RWPE2 (cell line): ENCODE results near the gene POLR1G.
"Not testable (repeated sequence)": the region's sequence is repeated elsewhere in the genome, so short reads cannot be mapped to it uniquely, and the experiment has no call there.

Experiments used
- ATAC-seq: fragments of 200-7000 bp; cut with Tn5 transposase; 3 replicates; pipeline ENCODE4 v1.9.1; 2021; ENCODE audit warnings: low read depth
- DNase-seq: peaks from one replicate; pipeline ENCODE4 v3.0.0-alpha.2; 2020; ENCODE audit warnings: low spot score
- H3K27ac ChIP-seq: fragments of 450-650 bp; 2 replicates; pipeline ENCODE4 v1.5.1; 2017; ENCODE audit warnings: mild to moderate bottlenecking; ENCODE audit not compliant: poor library complexity, severe bottlenecking
- H3K27me3 ChIP-seq: fragments of 250-450 bp; sonication (Bioruptor Pico); 2 replicates; pipeline ENCODE4 v1.5.1; 2021; ENCODE audit warnings: mild to moderate bottlenecking, moderate library complexity; ENCODE audit not compliant: insufficient read depth, poor library complexity, severe bottlenecking
- H3K36me3 ChIP-seq: fragments of 250-450 bp; sonication (Bioruptor Pico); 2 replicates; pipeline ENCODE4 v1.5.1; 2020; ENCODE audit warnings: low read depth, mild to moderate bottlenecking, moderate library complexity
- H3K4me1 ChIP-seq: fragments of 250-450 bp; sonication (Bioruptor Pico); 2 replicates; pipeline ENCODE4 v1.5.1; 2021; ENCODE audit warnings: mild to moderate bottlenecking, moderate library complexity; ENCODE audit not compliant: insufficient read depth, poor library complexity, severe bottlenecking
- H3K4me3 ChIP-seq: fragments of 250-450 bp; sonication (Bioruptor Pico); 2 replicates; pipeline ENCODE4 v1.5.1; 2021; ENCODE audit warnings: mild to moderate bottlenecking, moderate library complexity; ENCODE audit not compliant: severe bottlenecking
- H3K9me3 ChIP-seq: fragments of 250-450 bp; sonication (Bioruptor Pico); 2 replicates; pipeline ENCODE4 v1.5.1; 2021; ENCODE audit warnings: mild to moderate bottlenecking, moderate library complexity; ENCODE audit not compliant: severe bottlenecking
- TF ChIP-seq, protein P1 (sequence below): fragments of 450-650 bp; IDR thresholded peaks from one replicate; pipeline ENCODE4 v1.5.1; 2017; ENCODE audit warnings: mild to moderate bottlenecking, moderate library complexity; ENCODE audit not compliant: poor library complexity, severe bottlenecking

The POLR1G gene

DNA sequence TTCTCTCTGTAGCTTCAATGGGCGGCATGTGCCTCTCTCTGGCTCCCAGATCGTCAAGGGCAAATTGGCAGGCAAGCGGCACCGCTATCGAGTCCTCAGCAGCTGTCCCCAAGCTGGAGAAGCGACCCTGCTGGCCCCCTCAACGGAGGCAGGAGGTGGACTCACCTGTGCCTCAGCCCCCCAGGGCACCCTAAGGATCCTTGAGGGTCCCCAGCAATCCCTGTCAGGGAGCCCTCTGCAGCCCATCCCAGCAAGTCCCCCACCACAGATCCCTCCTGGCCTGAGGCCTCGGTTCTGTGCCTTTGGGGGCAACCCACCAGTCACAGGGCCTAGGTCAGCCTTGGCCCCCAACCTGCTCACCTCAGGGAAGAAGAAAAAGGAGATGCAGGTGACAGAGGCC is 1.7 kb downstream of the POLR1G start:
- peak overlapping the region; percentile 98 for H3K27ac ChIP-seq
- H3K4me3 ChIP-seq, result no peak overlapping the region
- peaks cover 25% of the 10 kb centered on the region for H3K36me3 ChIP-seq
- DNase-seq (no peak), ATAC-seq (no peak)
- peaks cover 5% of the 10 kb centered on the region for H3K4me1 ChIP-seq
- H3K9me3 ChIP-seq, result no peaks in the 10 kb centered on the region
- no peaks in the 10 kb centered on the region for H3K27me3 ChIP-seq
- TF ChIP-seq, protein P1, sequence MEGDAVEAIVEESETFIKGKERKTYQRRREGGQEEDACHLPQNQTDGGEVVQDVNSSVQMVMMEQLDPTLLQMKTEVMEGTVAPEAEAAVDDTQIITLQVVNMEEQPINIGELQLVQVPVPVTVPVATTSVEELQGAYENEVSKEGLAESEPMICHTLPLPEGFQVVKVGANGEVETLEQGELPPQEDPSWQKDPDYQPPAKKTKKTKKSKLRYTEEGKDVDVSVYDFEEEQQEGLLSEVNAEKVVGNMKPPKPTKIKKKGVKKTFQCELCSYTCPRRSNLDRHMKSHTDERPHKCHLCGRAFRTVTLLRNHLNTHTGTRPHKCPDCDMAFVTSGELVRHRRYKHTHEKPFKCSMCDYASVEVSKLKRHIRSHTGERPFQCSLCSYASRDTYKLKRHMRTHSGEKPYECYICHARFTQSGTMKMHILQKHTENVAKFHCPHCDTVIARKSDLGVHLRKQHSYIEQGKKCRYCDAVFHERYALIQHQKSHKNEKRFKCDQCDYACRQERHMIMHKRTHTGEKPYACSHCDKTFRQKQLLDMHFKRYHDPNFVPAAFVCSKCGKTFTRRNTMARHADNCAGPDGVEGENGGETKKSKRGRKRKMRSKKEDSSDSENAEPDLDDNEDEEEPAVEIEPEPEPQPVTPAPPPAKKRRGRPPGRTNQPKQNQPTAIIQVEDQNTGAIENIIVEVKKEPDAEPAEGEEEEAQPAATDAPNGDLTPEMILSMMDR, result no peak

DNA sequence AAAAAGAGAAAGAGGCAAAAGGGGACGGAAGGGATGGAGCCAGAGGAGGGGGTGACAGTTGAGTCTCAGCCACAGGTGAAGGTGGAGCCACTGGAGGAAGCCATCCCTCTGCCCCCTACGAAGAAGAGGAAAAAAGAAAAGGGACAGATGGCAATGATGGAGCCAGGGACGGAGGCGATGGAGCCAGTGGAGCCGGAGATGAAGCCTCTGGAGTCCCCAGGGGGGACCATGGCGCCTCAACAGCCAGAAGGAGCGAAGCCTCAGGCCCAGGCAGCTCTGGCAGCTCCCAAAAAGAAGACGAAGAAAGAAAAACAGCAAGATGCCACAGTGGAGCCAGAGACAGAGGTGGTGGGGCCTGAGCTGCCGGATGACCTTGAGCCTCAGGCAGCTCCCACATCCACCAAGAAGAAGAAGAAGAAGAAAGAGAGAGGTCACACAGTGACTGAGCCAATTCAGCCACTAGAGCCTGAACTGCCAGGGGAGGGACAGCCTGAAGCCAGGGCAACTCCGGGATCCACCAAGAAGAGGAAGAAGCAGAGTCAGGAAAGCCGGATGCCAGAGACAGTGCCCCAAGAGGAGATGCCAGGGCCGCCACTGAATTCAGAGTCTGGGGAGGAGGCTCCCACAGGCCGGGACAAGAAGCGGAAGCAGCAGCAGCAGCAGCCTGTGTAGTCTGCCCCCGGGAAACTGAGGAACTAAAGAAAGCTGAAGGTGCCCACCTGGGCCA is 2.5 kb downstream of the POLR1G start:
- Histone ChIP-seq H3K27me3 (no peaks in the 10 kb centered on the region), H3K36me3 (peaks cover 33% of the 10 kb centered on the region)

DNA sequence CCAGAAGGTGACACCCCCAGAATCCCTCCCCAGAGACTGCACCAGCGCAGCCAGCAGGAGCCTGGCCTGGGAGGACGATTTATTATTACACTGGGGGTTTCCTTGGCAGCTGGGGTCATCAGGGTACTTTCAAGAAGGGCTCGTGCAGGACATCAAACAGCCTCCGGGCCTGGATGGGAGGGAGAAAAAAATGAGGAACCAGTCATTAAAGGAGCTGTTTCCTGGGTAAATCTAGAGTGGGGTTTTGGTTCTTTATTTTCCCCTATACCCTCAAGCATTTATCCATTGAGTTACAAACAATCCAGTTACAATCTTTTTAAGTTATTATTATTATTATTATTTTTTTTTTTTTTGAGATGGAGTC is 3.1 kb downstream of the POLR1G start:
- ATAC-seq, result no peak
- Histone ChIP-seq H3K27ac (peak overlapping the region; percentile 98), H3K9me3 (no peaks in the 10 kb centered on the region), H3K4me3 (no peak overlapping the region), H3K27me3 (no peaks in the 10 kb centered on the region), H3K4me1 (peaks cover 3% of the 10 kb centered on the region), H3K36me3 (peaks cover 38% of the 10 kb centered on the region)
- TF ChIP-seq, protein P1, result no peak
- DNase-seq, result no peak

More for the DNA sequence above, 2.5 kb downstream of the POLR1G start:
- TF ChIP-seq, protein P1, result no peak
- H3K9me3 ChIP-seq, result no peaks in the 10 kb centered on the region
- peaks cover 3% of the 10 kb centered on the region for H3K4me1 ChIP-seq
- no peak overlapping the region for H3K4me3 ChIP-seq
- DNase-seq, result no peak
- no peak for ATAC-seq
- peak overlapping the region; percentile 98 for H3K27ac ChIP-seq

DNA sequence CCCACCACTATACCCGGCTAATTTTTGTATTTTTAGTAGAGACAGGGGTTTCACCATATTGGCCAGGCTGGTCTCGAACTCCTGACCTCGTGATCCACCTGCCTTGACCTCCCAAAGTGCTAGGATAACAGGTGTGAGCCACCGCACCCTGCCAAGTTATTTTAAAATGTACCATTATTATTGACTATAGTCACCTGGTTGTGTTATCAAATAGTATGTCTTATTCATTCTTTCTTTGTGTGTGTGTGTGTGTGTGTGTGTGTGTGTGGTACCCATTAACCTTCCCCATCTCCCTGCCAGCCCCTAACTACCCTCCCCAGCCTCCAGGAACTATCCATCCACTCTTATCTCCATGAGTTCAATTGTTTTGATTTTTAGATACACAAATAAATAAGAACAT is 3.9 kb downstream of the POLR1G start:
- H3K27me3 ChIP-seq, DNase-seq, H3K4me1 ChIP-seq, ATAC-seq, H3K4me3 ChIP-seq, H3K27ac ChIP-seq, H3K9me3 ChIP-seq: not testable (repeated sequence)
- H3K36me3 ChIP-seq, result peaks cover 45% of the 10 kb centered on the region

DNA sequence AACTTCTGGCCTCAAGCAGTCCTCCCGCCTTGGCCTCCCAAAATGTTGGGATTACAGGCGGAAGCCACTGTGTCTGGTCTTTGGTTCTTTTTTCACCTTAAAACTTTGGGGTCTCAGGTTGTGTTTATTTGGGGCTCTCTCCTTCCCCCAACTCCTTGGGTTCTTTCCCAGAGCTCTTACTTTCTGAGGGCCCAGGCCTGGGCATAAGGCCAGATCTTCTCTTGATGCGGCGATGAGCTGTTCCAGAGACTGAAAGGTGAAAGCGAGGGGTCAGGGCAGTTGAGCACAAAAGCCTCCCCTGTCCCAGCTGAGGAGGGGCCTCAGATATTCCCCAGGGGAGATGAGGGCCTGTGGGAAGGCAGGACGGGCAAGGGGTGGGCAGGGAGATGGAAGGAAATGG is 7.1 kb downstream of the POLR1G start:
- Histone ChIP-seq H3K9me3 (no peaks in the 10 kb centered on the region), H3K27me3 (no peaks in the 10 kb centered on the region), H3K4me3 (no peak overlapping the region), H3K4me1 (no peaks in the 10 kb centered on the region), H3K36me3 (peaks cover 75% of the 10 kb centered on the region), H3K27ac (no peak overlapping the region)
- ATAC-seq, result no peak
- DNase-seq, result no peak
- TF ChIP-seq, protein P1, result no peak
